HK-2 (cell line): Measurements from ENCODE around the gene RHAG.
"Not testable (repeated sequence)": the region's sequence is repeated elsewhere in the genome, so short reads cannot be mapped to it uniquely, and the experiment has no call there.

ENCODE experiments used
- DNase-seq: peaks from one replicate; pipeline ENCODE4 v3.0.0-alpha.2; 2018; ENCODE audit not compliant: unreplicated experiment

RHAG gene

GRCh38 chr6:49635978-49636712 is 494 bp downstream of the RHAG start:
- DNase-seq, result no peak

GRCh38 chr6:49635480-49635879 is 1.2 kb downstream of the RHAG start:
- DNase-seq, result no peak

DNA sequence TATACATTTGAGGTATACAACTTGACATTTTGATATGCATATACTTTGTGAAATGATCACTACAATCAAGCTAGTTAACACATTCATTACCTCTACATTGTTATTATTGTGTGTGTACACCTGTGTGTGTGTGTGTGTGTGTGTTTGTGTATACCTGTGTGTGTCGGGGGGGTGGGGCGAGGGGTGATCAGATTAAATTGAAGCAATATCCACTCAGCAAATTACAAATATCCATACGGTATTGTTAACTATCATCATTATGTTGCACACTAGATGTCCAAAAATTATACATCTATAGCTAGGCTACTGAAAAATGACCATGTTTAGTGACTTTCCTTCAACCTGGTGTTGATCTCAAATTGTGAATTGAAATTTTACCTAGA is 1.8 kb downstream of the RHAG start:
- DNase-seq, result no peak

GRCh38 chr6:49634092-49634835 is 2.4 kb downstream of the RHAG start:
- DNase-seq, result no peak

DNA sequence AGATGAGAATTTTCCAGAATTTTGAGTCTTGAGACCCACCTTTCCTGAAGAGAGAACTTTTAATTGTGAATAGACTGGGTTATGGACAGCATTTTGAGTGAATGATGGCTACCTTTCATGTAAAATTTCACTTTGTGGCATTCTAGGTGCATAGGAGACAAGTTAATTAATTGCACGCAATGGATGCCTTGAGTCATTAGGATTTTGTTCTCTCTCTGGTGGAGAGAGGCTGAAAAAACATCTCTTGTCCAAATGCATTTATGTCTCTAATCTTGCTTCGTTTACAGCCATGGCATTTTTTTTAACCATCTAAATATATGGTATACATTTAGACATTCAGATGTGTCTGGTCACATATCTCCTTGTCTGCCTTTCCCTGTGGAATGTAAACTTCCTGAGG is 3.1 kb downstream of the RHAG start:
- DNase-seq, result no peak

DNA sequence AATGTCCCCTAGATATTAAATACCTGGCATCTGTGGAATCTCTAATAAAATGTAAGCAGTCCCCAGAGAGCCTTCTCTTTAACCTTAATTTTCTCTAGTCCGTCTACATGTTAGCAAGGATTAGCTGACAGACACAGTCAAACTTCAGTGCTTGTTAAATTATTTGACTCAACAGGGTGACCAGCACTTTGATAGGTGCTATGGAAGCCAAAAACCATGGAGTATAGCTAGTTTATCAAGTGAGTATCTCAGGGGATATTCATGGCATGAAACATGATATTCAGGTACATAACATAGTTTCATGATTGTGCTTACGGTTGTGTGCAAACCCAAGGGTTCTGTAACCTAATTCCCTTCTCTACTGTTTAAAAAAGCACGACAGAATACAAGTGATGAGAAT is 3.9 kb downstream of the RHAG start:
- no peak for DNase-seq

- DNase-seq, result not testable (repeated sequence)
Observed at GRCh38 chr6:49629485-49630088, 7.1 kb downstream of the RHAG start.

- no peak for DNase-seq
Observed at GRCh38 chr6:49626811-49627210, 9.8 kb downstream of the RHAG start.

GRCh38 chr6:49618257-49618656 is 18.4 kb downstream of the RHAG start:
- no peak for DNase-seq

DNA sequence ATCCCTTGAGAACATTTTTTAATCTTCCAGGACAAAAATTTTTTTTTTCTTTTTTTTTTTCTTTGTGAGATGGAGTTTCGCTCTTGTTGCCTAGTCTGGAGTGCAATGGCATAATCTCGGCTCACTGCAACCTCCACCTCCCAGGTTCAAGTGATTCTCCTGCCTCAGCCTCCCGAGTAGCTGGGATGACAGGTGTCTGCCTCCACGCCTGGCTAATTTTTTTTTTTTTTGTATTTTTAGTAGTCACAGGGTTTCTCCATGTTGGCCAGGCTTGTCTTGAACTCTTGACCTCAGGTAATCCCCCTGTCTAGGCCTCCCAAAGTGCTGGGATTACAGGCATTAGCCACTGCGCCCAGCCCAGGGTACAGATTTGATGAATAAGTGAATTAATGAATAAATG is 22.5 kb downstream of the RHAG start:
- not testable (repeated sequence) for DNase-seq

DNA sequence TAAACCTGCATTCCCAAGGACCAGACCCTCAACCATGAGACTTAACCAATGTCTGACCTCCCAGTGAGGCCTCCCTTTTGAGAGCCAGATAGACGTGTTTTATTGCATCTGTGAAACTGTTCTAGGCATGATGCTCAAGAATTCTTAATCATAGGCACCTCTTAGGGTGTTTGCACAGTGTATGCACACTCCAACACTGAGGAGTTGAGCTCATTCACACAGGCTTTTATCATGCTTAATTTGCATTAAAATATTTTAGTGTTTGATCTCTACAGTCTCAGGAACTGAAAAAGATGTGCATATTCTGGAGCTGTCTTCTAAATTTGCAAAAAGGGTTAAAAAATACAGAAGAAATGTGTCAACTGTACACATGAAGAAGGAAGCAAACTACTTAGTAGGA is 27.4 kb downstream of the RHAG start:
- DNase-seq, result no peak

GRCh38 chr6:49608275-49608674 is 28.4 kb downstream of the RHAG start:
- not testable (repeated sequence) for DNase-seq

DNA sequence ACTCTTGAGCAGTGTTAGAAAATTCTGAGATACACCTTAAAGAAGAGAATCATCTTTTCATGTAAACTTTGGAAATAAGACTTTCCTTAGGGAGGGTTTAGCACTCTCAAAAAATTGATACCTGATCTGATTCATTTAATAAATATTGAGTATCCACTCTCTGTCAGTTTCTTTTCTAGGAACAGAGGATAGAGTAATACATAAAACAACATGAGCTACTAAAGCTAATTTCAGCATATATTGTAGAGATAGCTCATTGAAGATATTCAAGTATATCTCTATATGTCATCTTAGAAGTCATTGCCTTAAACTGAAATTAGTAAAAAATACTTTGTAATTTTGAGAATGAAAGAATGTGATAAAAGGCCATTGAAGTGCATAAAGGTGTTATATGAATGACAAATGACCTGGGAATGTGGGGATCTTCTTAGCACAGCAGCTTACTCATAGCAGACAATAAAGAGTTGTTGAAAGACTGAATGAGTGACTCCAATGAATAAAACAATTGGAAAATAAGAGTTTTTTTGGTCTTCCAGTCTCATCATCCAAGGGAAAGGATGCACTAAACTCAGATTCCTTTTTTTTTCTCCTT is 29.2 kb downstream of the RHAG start:
- DNase-seq, result no peak

GRCh38 chr6:49606721-49607390 is 29.8 kb downstream of the RHAG start:
- peak; percentile 6 for DNase-seq

DNA sequence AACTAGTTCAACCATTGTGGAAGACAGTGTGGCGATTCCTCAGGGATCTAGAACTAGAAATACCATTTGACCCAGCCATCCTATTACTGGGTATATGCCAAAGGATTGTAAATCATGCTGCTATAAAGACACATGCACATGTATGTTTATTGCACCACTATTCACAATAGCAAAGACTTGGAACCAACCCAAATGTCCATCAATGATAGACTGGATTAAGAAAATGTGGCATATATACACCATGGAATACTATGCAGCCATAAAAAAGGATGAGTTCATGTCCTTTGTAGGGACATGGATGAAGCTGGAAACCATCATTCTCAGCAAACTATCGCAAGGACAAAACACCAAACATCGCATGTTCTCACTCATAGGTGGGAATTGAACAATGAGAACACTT is 32.6 kb downstream of the RHAG start:
- not testable (repeated sequence) for DNase-seq

- DNase-seq, result not testable (repeated sequence)
Observed at GRCh38 chr6:49587262-49587661, 49.4 kb downstream of the RHAG start.

DNA sequence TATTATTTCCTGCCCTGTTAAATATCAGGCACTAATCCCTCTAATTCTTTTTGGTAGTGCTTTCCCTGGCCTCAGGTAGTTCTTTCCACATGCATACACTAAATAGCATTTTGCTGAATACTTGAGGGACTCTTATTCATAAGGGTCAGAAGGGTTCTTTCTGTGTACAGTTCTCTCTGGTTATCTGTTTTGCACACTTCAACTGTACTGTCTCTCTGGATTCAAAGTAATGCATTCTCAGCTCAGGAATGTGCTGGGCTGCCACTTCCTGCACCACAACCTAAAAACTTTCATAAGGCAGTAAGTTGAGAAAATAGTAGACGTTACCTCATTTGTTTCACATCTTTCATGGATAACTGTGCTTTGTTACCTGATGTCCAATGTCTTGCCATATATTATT is 54.1 kb downstream of the RHAG start:
- DNase-seq, result no peak

DNA sequence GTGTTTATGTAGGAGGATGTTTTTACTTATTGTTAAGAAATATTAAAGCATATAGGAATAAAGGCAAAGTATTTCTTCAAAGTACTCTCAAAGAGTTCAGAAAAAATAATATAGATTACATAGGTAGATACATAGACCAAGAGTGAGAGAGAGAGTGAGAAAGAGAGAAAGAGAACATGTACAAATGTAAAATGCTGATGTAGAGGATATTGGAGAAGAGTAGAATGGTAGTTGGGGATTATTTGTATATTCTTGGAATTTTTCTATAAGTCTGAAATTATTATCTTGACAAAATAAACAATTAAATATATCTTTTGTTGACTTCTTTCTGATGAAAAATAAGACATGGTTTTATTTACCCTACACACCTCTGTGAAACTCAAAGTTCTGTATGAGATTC is 57.0 kb downstream of the RHAG start:
- no peak for DNase-seq

DNA sequence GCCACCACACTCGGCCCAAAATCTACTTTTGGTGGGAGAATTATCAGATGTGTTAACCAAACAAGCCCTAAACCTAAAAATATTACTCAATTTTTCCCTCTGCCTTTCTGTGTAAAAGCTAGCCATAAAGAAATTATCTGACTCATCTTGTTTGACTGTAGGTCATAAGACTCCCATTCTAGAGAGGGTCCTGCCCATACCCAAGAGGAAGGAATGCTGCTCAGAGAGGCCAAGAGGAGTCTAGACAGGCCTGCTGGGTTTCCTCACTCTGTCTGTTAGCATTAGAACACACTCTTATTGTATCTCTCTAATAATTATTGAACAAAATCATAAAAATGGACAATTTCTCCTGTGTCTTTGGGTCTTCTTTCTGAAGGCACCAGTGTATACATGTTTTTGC is 60.0 kb downstream of the RHAG start:
- DNase-seq, result no peak

GRCh38 chr6:49570474-49571079 is 66.1 kb downstream of the RHAG start:
- no peak for DNase-seq

- no peak for DNase-seq
Observed at GRCh38 chr6:49565855-49566254, 70.8 kb downstream of the RHAG start.

DNA sequence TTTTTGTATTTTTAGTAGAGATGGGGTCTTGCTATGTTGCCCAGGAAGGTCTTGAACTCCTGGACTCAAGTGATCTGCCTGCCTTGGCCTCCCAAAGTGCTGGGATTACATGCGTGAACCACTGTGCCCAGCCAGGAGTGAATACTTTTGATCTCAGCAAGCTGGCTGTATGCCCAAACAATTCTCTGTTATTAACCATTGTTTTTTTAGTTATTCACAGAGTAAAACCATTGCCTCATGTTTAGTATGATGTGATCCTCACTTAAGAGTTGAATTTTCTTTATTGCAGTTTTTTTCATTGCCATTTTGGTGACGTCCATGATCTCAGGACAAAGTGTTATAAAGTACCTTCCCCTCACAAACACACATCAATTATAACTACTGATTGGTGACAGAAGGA is 71.4 kb downstream of the RHAG start:
- no peak for DNase-seq
